Upper lobe of left lung (tissue), 6 donors: ENCODE measurements around the gene TOX2. TPM values are rescaled to one million over a fixed set of nuclear protein-coding genes. Genes with fewer than 3 reads are reported as not detected.

ENCODE experiments used
- ATAC-seq, 2 donors: fragments of 200-7000 bp; cut with Tn5 transposase; one replicate each; pipeline ENCODE4 v1.9.1; 2022; ENCODE audit warnings: mild to moderate bottlenecking in 2 of 2, moderate library complexity in 2 of 2; ENCODE audit not compliant: low FRiP score in 2 of 2
- DNase-seq, 2 donors: peaks; one replicate each; pipeline ENCODE4 v3.0.0-alpha.2; 2019 to 2020
- H3K27ac ChIP-seq, 4 donors: fragments of 200-600 bp; sonication (generic); one replicate each; pipeline ENCODE4 v1.5.1; 2016 to 2019
- H3K27me3 ChIP-seq, 4 donors: fragments of 200-600 bp; sonication (generic); one replicate each; pipeline ENCODE4 v1.5.1; 2017 to 2019
- H3K36me3 ChIP-seq, 4 donors: fragments of 200-600 bp; sonication (generic); one replicate each; pipeline ENCODE4 v1.5.1; 2016 to 2019
- H3K4me1 ChIP-seq, 4 donors: fragments of 200-600 bp; sonication (generic); one replicate each; pipeline ENCODE4 v1.5.1; 2018 to 2019
- H3K4me3 ChIP-seq, 4 donors: fragments of 200-600 bp; sonication (generic); one replicate each; pipeline ENCODE4 v1.5.1; 2017 to 2019; ENCODE audit warnings: mild to moderate bottlenecking in 2 of 4, moderate library complexity in 1 of 4
- H3K9me3 ChIP-seq, 4 donors: fragments of 200-600 bp; sonication (generic); one replicate each; pipeline ENCODE4 v1.5.1; 2018 to 2019
- EP300 ChIP-seq, 4 donors: sonication (generic); formaldehyde crosslinking; IDR thresholded peaks; one replicate each; pipeline ENCODE4 v1.5.1; 2017; ENCODE audit warnings: antibody characterized with exemption in 4 of 4, control low read depth in 2 of 4
- POLR2A ChIP-seq, 4 donors: fragments of 450-650 bp; IDR thresholded peaks; one replicate each; pipeline ENCODE4 v1.5.1; 2016 to 2017; ENCODE audit warnings: antibody characterized with exemption in 4 of 4, mild to moderate bottlenecking in 2 of 4
- POLR2AphosphoS5 ChIP-seq, 2 donors: sonication (generic); formaldehyde crosslinking; IDR thresholded peaks; one replicate each; pipeline ENCODE4 v1.5.1; 2017; ENCODE audit warnings: antibody characterized with exemption in 2 of 2
- WGBS, 2 donors: methylation state at CpG; one replicate each; pipeline ENCODE4 v1.1.5; 2017 to 2018; 5-methylcytosine and 5-hydroxymethylcytosine counted together
- total RNA-seq, 6 donors: library from RNA; depleted of rRNA in 4 of 6; stranded (reverse); fragments of >200 nt in 4 of 6; gene quantifications; one replicate each; pipeline versions ENCODE4 v1.1.0 to v1.2.1, GENCODE V29; 2016 to 2021
- TF ChIP-seq, protein P1 (sequence below), 6 experiments: fragments of 450-650 bp in 4 of 6; fragments of 200-600 bp in 2 of 6; sonication (generic) in 2 of 6; IDR thresholded peaks; one replicate each; pipeline ENCODE4 v1.5.1; 2016 to 2019; ENCODE audit warnings: antibody characterized with exemption in 6 of 6
- donor health status: DM: no; HTN: no; CAD: no; lungs with moderate emphysema.
- donor health status: DM: no; HTN: yes; CAD: no; lungs with severe emphysema.

TOX2 gene
- total RNA-seq, 6 donors from 2014 or later, result 7.2 to 29.3 (median 23.7) TPM

DNA sequence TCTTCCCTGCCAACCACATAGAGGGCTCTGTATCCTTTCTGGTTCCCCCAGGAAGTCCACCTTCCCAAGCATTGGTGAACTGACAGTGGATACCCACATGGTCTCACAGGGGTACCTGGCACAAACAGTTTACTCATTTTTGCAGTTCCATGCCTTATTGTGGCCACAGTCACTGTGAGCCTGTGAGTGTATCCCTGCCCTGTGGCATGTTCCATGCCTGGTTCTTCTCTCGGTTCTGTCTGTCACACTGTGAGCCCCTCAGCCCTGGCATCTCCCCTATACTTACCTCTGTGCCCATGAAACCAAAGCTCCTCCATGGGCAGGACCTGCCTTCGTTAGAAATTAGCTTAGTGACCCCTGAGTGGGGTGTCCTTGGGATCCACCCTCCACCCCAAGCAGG is 107.8 kb downstream of the TOX2 start:
- no peak for DNase-seq
- peaks cover 22 to 28% (median 24%) of the 10 kb centered on the region in 4 donors for H3K4me1 ChIP-seq
- H3K4me3 ChIP-seq, result no peak overlapping the region
- TF ChIP-seq EP300 (IDR thresholded peaks at IDR 0.05) (no peak), POLR2AphosphoS5 (IDR thresholded peaks at IDR 0.05) (no peak), POLR2A (IDR thresholded peaks at IDR 0.05) (no peak)
- TF ChIP-seq, protein P1, sequence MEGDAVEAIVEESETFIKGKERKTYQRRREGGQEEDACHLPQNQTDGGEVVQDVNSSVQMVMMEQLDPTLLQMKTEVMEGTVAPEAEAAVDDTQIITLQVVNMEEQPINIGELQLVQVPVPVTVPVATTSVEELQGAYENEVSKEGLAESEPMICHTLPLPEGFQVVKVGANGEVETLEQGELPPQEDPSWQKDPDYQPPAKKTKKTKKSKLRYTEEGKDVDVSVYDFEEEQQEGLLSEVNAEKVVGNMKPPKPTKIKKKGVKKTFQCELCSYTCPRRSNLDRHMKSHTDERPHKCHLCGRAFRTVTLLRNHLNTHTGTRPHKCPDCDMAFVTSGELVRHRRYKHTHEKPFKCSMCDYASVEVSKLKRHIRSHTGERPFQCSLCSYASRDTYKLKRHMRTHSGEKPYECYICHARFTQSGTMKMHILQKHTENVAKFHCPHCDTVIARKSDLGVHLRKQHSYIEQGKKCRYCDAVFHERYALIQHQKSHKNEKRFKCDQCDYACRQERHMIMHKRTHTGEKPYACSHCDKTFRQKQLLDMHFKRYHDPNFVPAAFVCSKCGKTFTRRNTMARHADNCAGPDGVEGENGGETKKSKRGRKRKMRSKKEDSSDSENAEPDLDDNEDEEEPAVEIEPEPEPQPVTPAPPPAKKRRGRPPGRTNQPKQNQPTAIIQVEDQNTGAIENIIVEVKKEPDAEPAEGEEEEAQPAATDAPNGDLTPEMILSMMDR (IDR thresholded peaks at IDR 0.05), result no peak
- H3K27ac ChIP-seq, result no peak overlapping the region
- no peaks in the 10 kb centered on the region for H3K36me3 ChIP-seq
- ATAC-seq, result no peak
- H3K27me3 ChIP-seq, result no peaks in the 10 kb centered on the region
- 88 to 96% methylated on average over 2 of the region's 2 CpGs for WGBS, 2 donors
- no peaks in the 10 kb centered on the region for H3K9me3 ChIP-seq

DNA sequence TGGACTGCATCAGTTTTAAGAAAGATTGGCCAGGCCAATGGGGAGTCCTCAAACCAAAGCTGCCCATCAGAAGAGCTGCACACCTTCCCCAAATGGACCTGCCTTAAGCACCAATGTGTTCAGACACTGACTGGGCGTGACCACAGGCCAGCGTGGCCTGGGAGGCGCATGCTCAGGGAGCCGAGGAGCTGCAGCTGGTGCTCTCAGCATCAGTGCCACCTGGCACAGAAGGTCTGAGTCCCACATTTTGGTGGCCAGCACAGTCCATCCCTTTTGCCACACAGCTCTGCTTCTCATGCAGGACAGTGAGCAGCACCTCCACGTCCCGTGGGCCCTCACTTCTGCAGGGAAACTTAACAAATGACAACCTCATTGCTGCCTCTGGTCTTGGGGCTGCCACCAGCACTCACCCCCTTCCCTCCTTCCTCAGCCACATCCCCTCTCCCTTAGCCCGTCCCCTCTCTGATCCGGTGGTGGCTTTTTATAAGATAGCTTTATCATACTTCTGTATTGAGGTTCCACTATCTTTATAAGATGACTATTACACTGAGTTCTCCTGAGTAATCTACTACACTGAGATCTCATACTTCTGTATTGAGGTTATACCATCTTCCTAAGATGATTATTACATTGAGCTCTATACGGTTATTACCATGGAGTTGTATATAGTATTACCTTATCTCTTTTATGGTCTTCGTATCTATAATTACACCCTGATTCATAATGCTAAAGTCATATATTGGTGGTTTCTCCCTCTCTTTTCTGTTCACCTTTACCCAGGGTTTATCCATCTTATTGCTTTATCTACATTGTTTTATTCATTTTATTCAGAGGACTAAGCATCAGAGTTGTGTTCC is 109.1 kb downstream of the TOX2 start:
- no peaks in the 10 kb centered on the region for H3K9me3 ChIP-seq
- H3K27ac ChIP-seq, result no peak overlapping the region
- ATAC-seq (no peak), DNase-seq (no peak)
- H3K27me3 ChIP-seq, result no peaks in the 10 kb centered on the region
- H3K36me3 ChIP-seq, result no peaks in the 10 kb centered on the region
- H3K4me1 ChIP-seq, result peaks cover 11 to 16% (median 14%) of the 10 kb centered on the region in 4 donors
- 94% methylated on average over 6 to 10 of the region's 10 CpGs for WGBS, 2 donors
- TF ChIP-seq POLR2A (IDR thresholded peaks at IDR 0.05) (no peak), POLR2AphosphoS5 (IDR thresholded peaks at IDR 0.05) (no peak), EP300 (IDR thresholded peaks at IDR 0.05) (no peak)
- TF ChIP-seq, protein P1 (IDR thresholded peaks at IDR 0.05), result no peak
- H3K4me3 ChIP-seq, result no peak overlapping the region

DNA sequence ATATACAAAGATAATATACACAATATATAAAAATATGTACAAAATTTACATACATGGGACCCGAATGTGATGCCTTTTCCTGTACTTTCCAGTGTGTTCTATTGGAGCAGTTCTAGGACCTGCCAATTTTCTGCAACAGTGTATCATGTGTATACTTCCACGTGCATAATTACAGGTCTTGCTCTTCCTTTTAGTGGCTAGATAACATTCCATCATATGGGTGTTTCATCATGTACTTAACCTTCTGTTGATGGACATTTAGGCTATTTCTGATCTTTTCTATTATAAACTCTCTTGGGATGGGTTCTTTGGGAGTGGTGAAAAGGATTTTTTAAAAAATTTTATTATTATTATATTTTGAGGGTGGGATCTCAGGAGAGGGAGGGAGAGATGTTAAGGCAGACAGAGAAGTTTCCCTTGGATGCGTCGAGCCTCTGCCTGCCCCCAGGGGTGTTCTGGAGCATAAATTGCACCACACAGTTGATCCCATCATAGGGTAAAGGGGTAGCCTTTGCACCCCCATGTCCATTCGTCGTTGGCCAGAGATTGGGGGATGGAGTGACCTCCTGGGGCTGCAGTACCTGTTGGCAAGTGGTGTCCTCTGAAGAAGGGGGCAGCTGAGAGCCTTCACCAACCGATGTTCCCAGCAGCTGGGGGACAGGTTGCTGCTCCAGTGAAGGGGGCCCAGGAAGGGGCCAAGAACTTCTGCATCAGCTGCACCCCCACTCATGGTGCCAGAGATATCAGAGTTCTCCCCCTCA is 110.3 kb downstream of the TOX2 start:
- TF ChIP-seq, protein P1 (IDR thresholded peaks at IDR 0.05), result no peak
- no peak for TF ChIP-seq POLR2A (IDR thresholded peaks at IDR 0.05)
- WGBS, 2 donors, result 78 to 82% methylated on average over 6 to 7 of the region's 7 CpGs

DNA sequence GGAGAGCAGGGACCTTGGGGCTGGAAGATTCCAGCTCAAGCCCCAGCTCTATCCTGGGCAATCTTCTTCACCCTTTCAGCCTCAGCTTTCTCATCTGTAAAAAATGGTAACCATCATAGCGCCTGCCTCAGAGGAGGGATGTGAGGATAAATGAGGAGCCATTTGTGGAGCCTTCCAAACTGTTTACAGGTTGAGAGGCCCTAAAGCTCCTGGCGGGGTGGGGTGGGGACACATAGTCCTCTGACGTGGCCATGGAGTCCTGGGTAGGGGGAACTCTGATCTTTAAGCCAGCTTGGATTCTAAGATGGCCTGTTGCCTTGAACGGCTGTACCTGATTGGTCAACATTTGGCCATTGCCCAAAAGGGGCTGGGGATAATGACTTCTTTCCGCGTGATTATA is 111.1 kb downstream of the TOX2 start:
- H3K4me3 ChIP-seq, result no peak overlapping the region
- TF ChIP-seq POLR2A (IDR thresholded peaks at IDR 0.05) (no peak), EP300 (IDR thresholded peaks at IDR 0.05) (no peak), POLR2AphosphoS5 (IDR thresholded peaks at IDR 0.05) (no peak)
- TF ChIP-seq, protein P1 (IDR thresholded peaks at IDR 0.05), result no peak
- no peak overlapping the region for H3K27ac ChIP-seq
- H3K27me3 ChIP-seq, result no peaks in the 10 kb centered on the region
- H3K4me1 ChIP-seq, result no peaks in the 10 kb centered on the region
- H3K36me3 ChIP-seq, result no peaks in the 10 kb centered on the region
- ATAC-seq (no peak), DNase-seq (no peak)
- WGBS, 2 donors, result 93% methylated on average over 4 to 6 of the region's 6 CpGs
- no peaks in the 10 kb centered on the region for H3K9me3 ChIP-seq

More for the DNA sequence above, 110.3 kb downstream of the TOX2 start:
- Histone ChIP-seq H3K27me3 (no peaks in the 10 kb centered on the region), H3K4me3 (no peak overlapping the region), H3K9me3 (no peaks in the 10 kb centered on the region), H3K36me3 (no peaks in the 10 kb centered on the region), H3K4me1 (peaks cover 2 to 5% (median 3%) of the 10 kb centered on the region in 4 donors), H3K27ac (no peak overlapping the region)
- ATAC-seq (no peak), DNase-seq (no peak)
